ENCODE data around the gene RASL11B.

RASL11B gene

GRCh38 chr4:52874948-52875347 is 12.8 kb downstream of the RASL11B start:
- DNase-seq, result no peak

DNA sequence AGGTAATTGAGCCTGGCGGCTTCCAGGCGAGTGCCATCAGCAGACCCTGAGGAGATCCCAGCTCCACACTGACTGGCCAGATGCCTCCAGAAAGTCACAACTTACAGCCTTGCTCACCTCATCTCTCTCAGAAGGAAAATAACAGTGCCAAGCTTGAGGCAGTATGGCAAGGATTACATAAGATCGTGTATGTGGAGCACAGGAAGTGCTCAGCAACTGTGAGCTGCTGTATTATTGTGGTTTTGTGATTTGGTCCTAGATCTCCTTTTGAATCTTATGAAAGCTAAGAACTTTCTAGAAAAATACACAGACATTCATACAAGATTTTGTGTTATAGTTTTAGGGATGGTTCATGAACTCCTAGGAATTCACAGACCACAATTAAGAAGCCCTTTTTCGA is 14.0 kb downstream of the RASL11B start:
- DNase-seq, result no peak

GRCh38 chr4:52877036-52877435 is 14.9 kb downstream of the RASL11B start:
- no peak for DNase-seq

DNA sequence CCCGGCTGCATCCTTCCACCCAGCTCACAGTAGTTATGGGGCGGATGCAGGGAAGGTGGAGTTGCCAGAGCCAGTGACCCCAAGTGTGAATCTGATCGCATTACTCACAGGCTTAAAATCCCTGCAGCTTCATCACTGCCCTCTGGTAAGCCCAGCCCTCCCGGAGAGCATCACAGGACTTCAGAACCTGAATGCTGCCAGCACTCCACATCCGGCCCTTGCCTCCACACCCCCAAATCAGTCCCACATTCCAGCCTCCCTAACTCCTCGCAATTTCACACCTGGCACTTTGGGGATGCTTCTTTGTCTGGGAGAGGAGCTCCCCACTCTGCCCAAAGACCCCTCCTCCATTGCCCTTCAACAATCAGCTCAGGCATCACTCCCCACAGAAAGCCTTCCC is 15.6 kb downstream of the RASL11B start:
- DNase-seq, result no peak

DNA sequence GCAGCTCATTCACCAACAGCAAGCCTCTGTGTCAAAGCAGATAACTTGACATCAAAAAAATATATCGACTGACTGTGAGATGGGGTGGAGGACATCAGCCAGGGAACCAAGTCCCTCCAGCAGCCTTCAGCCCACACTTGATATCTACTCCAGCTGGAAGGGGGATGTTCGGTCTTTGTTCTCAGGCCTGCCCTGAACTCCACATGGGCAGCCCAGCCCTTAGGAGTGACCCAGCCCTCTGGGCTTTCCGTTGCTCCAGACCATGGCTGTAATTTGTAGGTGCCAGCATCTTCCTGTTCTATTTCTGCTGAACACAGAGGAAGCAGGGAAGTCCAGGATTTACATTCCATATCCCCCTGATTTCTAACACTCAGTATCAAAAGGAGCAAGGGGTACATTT is 17.4 kb downstream of the RASL11B start:
- no peak for DNase-seq

- DNase-seq, result no peak
Observed at GRCh38 chr4:52880994-52881393, 18.9 kb downstream of the RASL11B start.

DNA sequence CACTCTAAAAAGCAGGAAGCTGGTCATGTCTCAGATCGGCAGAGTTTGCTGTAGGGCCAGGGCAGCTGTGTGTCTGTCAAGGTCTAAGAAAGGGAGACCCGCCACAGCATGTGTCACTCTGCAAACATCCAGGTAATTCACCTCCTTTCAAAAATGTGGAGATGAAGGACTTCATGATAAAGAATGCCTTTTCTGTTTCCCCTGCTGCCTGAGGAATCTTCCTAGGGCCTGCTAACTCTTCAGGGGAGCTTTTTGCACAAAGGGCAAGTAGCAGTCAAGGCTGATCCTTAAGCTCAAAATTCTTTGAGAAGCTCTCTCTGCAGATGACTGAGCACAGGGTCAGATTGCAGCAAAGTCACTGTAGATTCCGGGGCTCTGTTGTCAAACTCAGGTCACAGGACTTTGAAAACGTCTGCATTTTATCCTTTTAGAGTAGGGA is 21.1 kb downstream of the RASL11B start:
- DNase-seq, result no peak

DNA sequence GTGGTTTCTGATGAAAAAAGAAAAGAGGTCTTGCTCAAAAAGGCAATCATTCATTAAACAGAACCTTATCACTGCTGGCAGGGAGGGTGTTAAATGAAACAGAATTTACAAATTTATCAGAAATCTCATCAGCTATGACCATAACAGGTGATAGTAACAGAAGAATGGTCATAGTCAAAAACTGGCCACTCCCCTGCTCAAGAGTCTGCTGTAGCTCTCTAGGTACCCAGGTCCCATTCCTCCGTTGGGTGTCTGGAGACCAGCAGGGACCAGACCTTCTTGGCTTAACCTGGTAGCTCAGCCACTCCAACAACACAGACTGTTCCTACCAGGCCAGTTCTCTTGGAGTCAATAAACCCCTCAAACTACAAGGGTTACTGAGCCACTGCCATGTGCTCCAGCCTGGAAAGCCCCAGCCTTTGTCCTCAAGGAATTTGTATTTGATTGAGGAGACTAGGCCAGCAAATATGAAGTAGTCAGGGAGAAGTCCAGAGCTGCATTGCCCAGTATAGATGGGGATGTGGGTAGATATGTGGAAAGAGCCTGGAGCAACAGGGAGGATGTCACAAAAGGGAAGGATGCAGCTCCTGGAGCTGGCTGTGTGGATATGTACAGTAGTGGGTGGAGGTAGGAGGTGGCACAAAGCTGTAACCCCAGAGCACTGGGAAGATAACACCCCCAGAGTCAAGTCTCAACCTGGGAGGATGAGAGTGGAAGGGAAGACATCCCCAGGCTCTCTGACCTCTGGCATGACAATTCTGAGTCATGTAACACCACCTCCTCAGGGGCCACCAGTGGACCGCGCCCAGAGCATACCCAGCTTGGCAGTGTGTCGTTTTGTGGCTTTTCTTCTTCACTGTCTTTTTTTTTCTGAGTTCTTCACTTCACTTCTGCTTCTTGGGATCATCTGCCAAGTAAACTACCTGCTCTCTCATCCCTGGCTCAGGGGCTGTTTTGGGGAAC is 21.9 kb downstream of the RASL11B start:
- no peak for DNase-seq

DNA sequence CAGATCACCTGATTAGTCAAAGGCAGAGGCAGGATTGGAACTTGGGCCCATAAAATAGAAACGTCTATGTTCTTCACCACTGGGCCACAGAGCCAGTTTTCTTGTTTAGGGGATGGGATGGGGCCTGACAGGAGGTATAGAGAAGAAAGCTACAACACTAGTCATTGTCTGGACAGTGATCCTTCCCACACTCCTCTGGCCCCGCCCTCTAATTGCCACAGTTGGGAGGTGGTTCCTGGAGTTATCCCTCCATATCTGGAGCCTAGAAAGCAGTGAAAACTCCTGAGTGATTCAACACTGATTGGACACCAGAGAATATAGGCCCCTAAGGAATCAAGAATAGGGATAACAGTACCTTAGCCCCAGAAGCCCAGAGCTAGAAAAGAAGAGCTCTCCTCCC is 22.9 kb downstream of the RASL11B start:
- DNase-seq, result no peak

- no peak for DNase-seq
Observed at GRCh38 chr4:52889354-52889753, 27.2 kb downstream of the RASL11B start.

GRCh38 chr4:52889778-52890520 is 27.8 kb downstream of the RASL11B start:
- no peak for DNase-seq

- DNase-seq, result no peak
Observed at GRCh38 chr4:52890521-52890791, 28.3 kb downstream of the RASL11B start.

DNA sequence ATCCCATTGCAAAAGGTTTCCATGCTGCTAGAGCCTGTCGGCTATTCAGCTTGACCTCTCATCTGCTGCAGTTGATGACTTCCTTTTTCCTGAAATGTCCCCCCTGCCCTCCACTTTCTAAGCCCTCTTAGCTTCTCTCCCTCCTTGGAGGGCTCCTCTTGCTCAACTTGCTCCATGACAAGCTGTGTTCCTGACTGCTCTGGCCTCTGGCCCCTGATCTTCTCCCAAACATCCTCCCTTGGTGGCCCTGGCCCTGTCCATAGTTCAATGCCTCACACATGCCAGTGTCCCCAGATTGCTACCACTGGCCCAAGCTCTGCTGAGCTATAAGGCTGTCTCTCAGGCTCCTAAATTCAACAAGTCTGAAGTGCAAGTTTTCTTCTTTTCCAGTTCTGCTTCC is 29.6 kb downstream of the RASL11B start:
- no peak for DNase-seq

- peak; percentile 17 for DNase-seq
Observed at GRCh38 chr4:52892880-52893279, 30.8 kb downstream of the RASL11B start.

DNA sequence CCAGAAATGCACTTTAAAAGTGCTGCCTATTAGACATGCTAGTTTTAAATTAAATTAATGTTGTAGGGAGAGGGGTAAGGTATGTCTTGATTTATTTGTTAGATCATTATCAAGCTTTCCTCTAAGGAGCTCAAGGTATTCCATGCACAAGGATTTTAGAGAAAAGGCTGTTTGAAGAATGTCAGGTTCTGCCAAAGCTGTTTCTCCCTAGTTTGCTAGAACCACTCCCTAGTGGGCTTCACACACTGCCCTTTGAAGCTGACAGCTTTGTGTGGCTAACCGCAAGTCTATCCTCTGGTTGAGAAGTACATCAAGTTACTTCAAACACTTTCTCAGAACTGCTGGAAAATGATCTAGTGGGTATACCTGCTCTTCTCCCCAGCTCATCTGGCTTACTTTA is 32.3 kb downstream of the RASL11B start:
- peak; percentile 29 for DNase-seq

DNA sequence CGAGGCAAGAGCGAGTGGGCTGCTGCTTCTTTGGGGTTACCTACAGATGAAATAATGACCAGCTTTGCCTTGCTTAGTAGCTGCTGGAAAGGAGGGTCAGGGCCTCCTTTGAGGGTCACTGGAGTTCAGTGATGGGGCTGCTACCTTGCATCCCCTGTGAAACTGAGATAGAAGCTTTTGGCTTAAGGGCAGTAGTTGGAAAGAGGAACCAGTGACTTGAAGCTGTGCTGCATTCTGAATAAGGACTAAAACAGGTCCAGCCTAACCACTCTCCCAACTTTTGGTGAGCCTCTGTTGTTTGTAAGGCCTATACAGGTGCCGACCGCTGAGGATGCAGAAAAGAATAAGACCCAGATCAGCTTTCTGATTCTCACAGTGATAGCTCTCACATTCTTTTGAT is 41.2 kb downstream of the RASL11B start:
- DNase-seq, result no peak

DNA sequence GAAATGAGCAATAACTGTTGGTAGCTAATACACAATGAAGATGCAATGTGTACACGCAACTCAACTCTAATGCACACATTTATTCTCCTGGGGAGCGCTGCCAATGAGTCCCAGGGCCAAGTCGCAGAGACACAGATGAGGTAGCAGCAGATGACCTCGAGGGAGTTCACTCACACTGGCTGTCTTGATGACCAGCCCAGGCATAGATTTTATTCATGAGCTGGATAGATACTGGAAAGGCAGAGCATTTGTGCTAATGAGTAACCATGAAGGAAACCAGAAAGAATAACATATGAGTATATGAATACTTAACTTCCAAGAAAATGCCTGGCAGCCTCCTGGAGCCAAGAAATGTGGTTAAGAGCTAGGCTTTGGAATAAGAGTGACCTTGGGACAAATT is 42.3 kb downstream of the RASL11B start:
- peak; percentile 42 for DNase-seq

DNA sequence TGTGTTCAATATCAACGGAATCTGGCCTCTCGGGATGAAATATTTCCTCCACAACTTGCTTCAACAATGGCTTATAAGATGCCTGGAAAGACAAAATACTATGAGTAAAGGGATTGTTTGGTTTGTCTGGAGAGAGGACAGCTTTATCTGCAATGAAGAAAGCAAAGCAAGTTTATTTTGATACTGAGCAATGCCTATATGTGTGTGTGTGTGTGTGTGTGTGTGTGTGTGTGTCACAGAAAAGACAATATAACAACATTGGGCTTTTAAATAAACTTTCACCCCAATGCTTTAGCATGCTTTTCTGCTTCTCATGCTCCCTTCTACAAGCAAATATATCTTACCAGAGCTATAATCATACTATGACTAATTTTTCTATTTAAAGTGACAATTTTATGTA is 45.4 kb downstream of the RASL11B start:
- no peak for DNase-seq

GRCh38 chr4:52910115-52910514 is 48.0 kb downstream of the RASL11B start:
- DNase-seq, result no peak

GRCh38 chr4:52911684-52912294 is 49.7 kb downstream of the RASL11B start:
- peak; percentile 64 for DNase-seq

GRCh38 chr4:52912608-52913007 is 50.5 kb downstream of the RASL11B start:
- DNase-seq, result peak; percentile 29

DNA sequence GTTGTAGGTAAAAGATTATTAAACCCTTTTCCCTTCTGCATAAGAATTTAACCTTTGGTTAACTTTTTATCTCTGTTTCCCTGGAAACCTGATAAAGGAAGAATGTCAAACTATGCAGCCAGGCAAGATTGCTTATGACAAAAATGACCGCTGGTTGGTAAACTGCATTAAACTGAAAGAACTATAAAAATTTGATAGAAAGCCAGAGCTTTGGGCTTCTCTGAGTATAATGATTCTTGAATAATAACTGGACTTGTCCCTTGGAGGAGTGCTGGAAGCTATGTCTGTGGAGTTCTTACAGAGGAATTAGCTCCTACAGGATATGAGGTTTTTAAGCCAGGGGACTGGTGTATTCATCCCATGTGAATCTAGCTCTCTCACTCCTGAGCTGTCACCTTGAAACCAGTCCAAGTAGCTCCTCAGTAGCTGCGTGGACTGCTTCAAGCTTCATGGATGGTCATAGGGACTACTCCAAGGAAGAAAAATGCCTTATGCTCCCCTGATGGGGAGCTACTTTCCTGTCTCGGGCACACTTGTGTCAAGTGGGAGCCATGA is 52.0 kb downstream of the RASL11B start:
- peak; percentile 43 for DNase-seq

GRCh38 chr4:52915191-52915590 is 53.1 kb downstream of the RASL11B start:
- DNase-seq, result no peak

Measured in fibroblast of skin of scalp (primary cell).